Subcutaneous preadipocyte (primary cell): ENCODE results near the gene C3orf70. TPM values are rescaled to one million over a fixed set of nuclear protein-coding genes. Genes with fewer than 3 reads are reported as not detected.

Source experiments
- total RNA-seq: library from RNA; depleted of rRNA; stranded (reverse); fragments of >200 nt; gene quantifications from 2 replicates; pipeline ENCODE4 v1.2.3, GENCODE V29; 2012

Gene C3orf70
- total RNA-seq, result 1.1 and 1.4 TPM in 2 replicates

GRCh38 chr3:185152410-185153170 lies at the start of gene C3orf70:
TSS of gene C3orf70 (minus strand) at chr3:185153060. CDS start at chr3:185152823, 237 bp downstream.

Other genes with a start within 250 kb of the C3orf70 start
- 1.8 and 3.1 TPM in 2 replicates for gene EHHADH, start 101.0 kb upstream of the C3orf70 start, total RNA-seq
- 10.3 and 14.5 TPM in 2 replicates for gene MAP3K13, start 210.1 kb upstream of the C3orf70 start, total RNA-seq